B cell (primary cell): Measurements from ENCODE around the gene ZNF688. TPM values are rescaled to one million over a fixed set of nuclear protein-coding genes. Genes with fewer than 3 reads are reported as not detected.

Source experiments
- ATAC-seq: fragments of 200-7000 bp; cut with Tn5 transposase; one replicate; pipeline ENCODE4 v1.10.0; 2021; ENCODE audit warnings: low read depth, mild to moderate bottlenecking, moderate number of reproducible peaks, moderate library complexity
- CTCF ChIA-PET: fragments of 350-600 bp; sonication (Branson Sonifier 250); formaldehyde crosslinking; loops from one replicate; lab custom pipeline; 2021; ENCODE audit warnings: antibody characterized with exemption, inconsistent platforms; lab: Charles Lee
- POLR2A ChIA-PET: fragments of 350-600 bp; sonication (Branson Sonifier 250); formaldehyde crosslinking; loops from one replicate; lab custom pipeline; 2021; ENCODE audit warnings: antibody characterized with exemption; lab: Charles Lee
- DNase-seq: peaks from one replicate; pipeline ENCODE4 v3.0.0; 2013
- H2AFZ ChIP-seq: 2 replicates; pipeline ENCODE4 v1.6.1; 2012; ENCODE audit warnings: mild to moderate bottlenecking, low read depth, low read length; ENCODE audit not compliant: insufficient read depth, poor library complexity, severe bottlenecking
- H3K27ac ChIP-seq, 2 donors: 1 replicate in 1 of 2; 2 replicates in 1 of 2; pipeline ENCODE4 v1.5.1; 2012 to 2013; ENCODE audit warnings: low read length in 2 of 2, mild to moderate bottlenecking in 2 of 2, moderate library complexity in 1 of 2
- H3K27me3 ChIP-seq, 4 experiments: fragments of 200-600 bp in 1 of 4; sonication (generic) in 1 of 4; replicated peaks in 1 of 4; 1 replicate in 2 of 4; 2 replicates in 2 of 4; pipeline versions ENCODE4 v1.6.1 to v1.7.0; 2013 to 2016; ENCODE audit warnings: low read length in 3 of 4, mild to moderate bottlenecking in 2 of 4, mixed read lengths in 1 of 4, moderate library complexity in 1 of 4; ENCODE audit not compliant: insufficient read depth in 4 of 4, control insufficient read depth in 3 of 4; ENCODE audit errors: control extremely low read depth in 1 of 4
- H3K36me3 ChIP-seq, 2 experiments: replicated peaks in 1 of 2; 1 replicate in 1 of 2; 2 replicates in 1 of 2; pipeline versions ENCODE4 v1.6.1 to v1.7.1; 2013; ENCODE audit warnings: low read length in 1 of 2; ENCODE audit not compliant: insufficient read depth in 2 of 2, control insufficient read depth in 1 of 2; ENCODE audit errors: control extremely low read depth in 1 of 2, extremely low read depth in 1 of 2
- H3K4me1 ChIP-seq, 2 donors: fragments of 200-600 bp in 1 of 2; sonication (generic) in 1 of 2; 1 replicate in 1 of 2; 2 replicates in 1 of 2; pipeline versions ENCODE4 v1.5.1 to v1.6.1; 2013 to 2017; ENCODE audit warnings: low read length in 2 of 2; ENCODE audit not compliant: control insufficient read depth in 2 of 2, insufficient read depth in 2 of 2
- H3K4me2 ChIP-seq: replicated peaks from 2 replicates; pipeline ENCODE3; 2012; ENCODE audit warnings: mild to moderate bottlenecking, low read depth, low read length; ENCODE audit not compliant: poor library complexity, severe bottlenecking
- H3K4me3 ChIP-seq, 5 experiments: fragments of 200-600 bp in 1 of 5; sonication (generic) in 1 of 5; 1 replicate in 3 of 5; 2 replicates in 2 of 5; pipeline versions ENCODE4 v1.5.1 to v1.7.0; 2011 to 2016; ENCODE audit warnings: low read length in 4 of 5, mild to moderate bottlenecking in 4 of 5, low read depth in 2 of 5, control low read depth in 1 of 5, moderate library complexity in 1 of 5; ENCODE audit not compliant: insufficient read depth in 1 of 5; ENCODE audit errors: control extremely low read depth in 1 of 5, extremely low read depth in 1 of 5
- H3K79me2 ChIP-seq: fragments of 200-600 bp; sonication (generic); one replicate; pipeline ENCODE4 v1.6.0; 2016; ENCODE audit warnings: low read length; ENCODE audit not compliant: control insufficient read depth, insufficient read depth
- H3K9ac ChIP-seq: fragments of 200-600 bp; sonication (generic); 2 replicates; pipeline ENCODE4 v1.6.1; 2017; ENCODE audit warnings: mild to moderate bottlenecking, low read length, moderate library complexity
- H3K9me3 ChIP-seq, 3 donors: one replicate each; pipeline versions ENCODE4 v1.6.1 to v1.7.1; 2013; ENCODE audit warnings: low read length in 2 of 3; ENCODE audit not compliant: control insufficient read depth in 2 of 3, insufficient read depth in 1 of 3; ENCODE audit errors: control extremely low read depth in 1 of 3
- H4K20me1 ChIP-seq: 2 replicates; pipeline ENCODE4 v1.6.0; 2012; ENCODE audit warnings: mild to moderate bottlenecking, low read length; ENCODE audit not compliant: insufficient read depth, control insufficient read depth, poor library complexity, severe bottlenecking
- H3K27ac Mint-ChIP-seq: one replicate; pipeline ENCODE4 v1.8.0; 2021; ENCODE audit warnings: mixed read lengths
- H3K27me3 Mint-ChIP-seq: one replicate; pipeline ENCODE4 v1.8.0; 2021; ENCODE audit warnings: mixed read lengths
- H3K4me1 Mint-ChIP-seq: one replicate; pipeline ENCODE4 v1.8.0; 2021; ENCODE audit warnings: mixed read lengths
- H3K4me3 Mint-ChIP-seq: one replicate; pipeline ENCODE4 v1.8.0; 2021; ENCODE audit warnings: mixed read lengths
- H3K9me3 Mint-ChIP-seq: one replicate; pipeline ENCODE4 v1.8.0; 2022; ENCODE audit warnings: mixed read lengths; ENCODE audit not compliant: insufficient read depth
- CTCF ChIP-seq: fragments of 200-600 bp; IDR thresholded peaks from one replicate; pipeline ENCODE4 v1.8.0; 2022; ENCODE audit warnings: antibody characterized with exemption, mild to moderate bottlenecking
- EZH2 ChIP-seq: IDR thresholded peaks from 2 replicates; pipeline ENCODE4 v1.6.1; 2012; ENCODE audit warnings: borderline replicate concordance, low read depth, mild to moderate bottlenecking, moderate library complexity, low read length; ENCODE audit not compliant: insufficient read depth, poor library complexity, severe bottlenecking
- WGBS: methylation state at CpG from one replicate; pipeline ENCODE4 v1.1.5; 2013; ENCODE audit warnings: missing lambda C conversion rate; ENCODE audit not compliant: insufficient coverage; 5-methylcytosine and 5-hydroxymethylcytosine counted together
- intact Hi-C: fragments of 100-400 bp; cut with micrococcal nuclease; formaldehyde crosslinking; loops from one replicate; pipeline ENCODE4 v1.10.0; 2022
- polyA plus RNA-seq: library from polyadenylated mRNA; depleted of rRNA; stranded (reverse); fragments of >200 nt; gene quantifications from 2 replicates; pipeline ENCODE4 v1.2.3, GENCODE V29; 2012
- total RNA-seq, 2 donors: library from RNA; stranded (reverse); fragments of 120-200 nt in 1 of 2; gene quantifications; 1 replicate in 1 of 2; 2 replicates in 1 of 2; pipeline versions ENCODE4 v1.2.3 to v1.2.4, GENCODE V29; 2013 to 2022

Gene ZNF688
- total and polyA plus RNA-seq, 2 donors (not counting 1 experiment from before 2014, with no cell fraction given), result 20.6 to 23.1 TPM

- H3K9me3 Mint-ChIP-seq, result no peaks in the 10 kb centered on the region
- H3K4me3 Mint-ChIP-seq, result no peak overlapping the region
- H3K4me1 ChIP-seq, result peaks cover 6 to 17% of the 10 kb centered on the region in 2 donors
- TF ChIP-seq EZH2 (no peak), CTCF (no peak)
- no peak overlapping the region for H3K9ac ChIP-seq
- no peaks in the 10 kb centered on the region for H3K9me3 ChIP-seq
- CTCF ChIA-PET, result interaction anchor here (0.7 kb wide), 1 partner anchor 54 kb away, joined by 3 read pairs; no protein-coding TSS in a partner anchor
- H3K4me1 Mint-ChIP-seq, result peaks cover 23% of the 10 kb centered on the region
- no peak for ATAC-seq
- DNase-seq, result no peak
- H3K27ac ChIP-seq, result peak overlapping the region in 1 of 2 donors; percentile 35
- H3K36me3 ChIP-seq, result peaks cover 0 to 17% of the 10 kb centered on the region in 2 experiments
- no peak overlapping the region for H2AFZ ChIP-seq
- POLR2A ChIA-PET, result interaction anchor here (0.7 kb wide), 1 partner anchor 89 kb away, joined by 3 read pairs; no protein-coding TSS in a partner anchor
- intact Hi-C loops, result no loop called here
- no peaks in the 10 kb centered on the region for H4K20me1 ChIP-seq
- H3K27ac Mint-ChIP-seq, result peak overlapping the region; percentile 41
- H3K79me2 ChIP-seq, result peaks cover 75% of the 10 kb centered on the region
- H3K4me3 ChIP-seq, result no peak overlapping the region
- no peak overlapping the region for H3K4me2 ChIP-seq
- H3K27me3 Mint-ChIP-seq, result no peaks in the 10 kb centered on the region
- 93% methylated on average over 4 of the region's 4 CpGs for WGBS
- no peaks in the 10 kb centered on the region for H3K27me3 ChIP-seq
Observed at GRCh38 chr16:30552956-30553355, 18.6 kb downstream of the ZNF688 start.

DNA sequence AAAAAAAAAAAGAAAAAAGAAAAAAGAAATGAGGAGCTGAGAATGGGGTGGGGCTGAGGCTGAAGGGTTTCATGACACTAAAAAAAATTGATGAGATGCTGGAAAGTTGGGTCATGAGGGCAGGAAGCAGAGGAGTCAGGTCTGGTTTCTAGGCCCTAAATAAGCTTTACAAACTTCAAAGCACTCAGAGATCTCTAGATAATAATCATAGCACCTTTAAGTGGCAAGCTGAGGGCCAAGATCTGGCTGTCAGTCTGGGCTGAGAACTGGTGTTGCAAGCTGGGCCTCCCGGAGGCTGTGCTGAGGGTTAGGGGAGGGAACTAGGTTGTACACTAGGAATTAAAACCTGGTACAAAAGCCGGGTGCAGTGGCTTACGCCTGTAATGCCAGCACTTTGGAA, 19.7 kb downstream of the ZNF688 start:
- TF ChIP-seq CTCF (no peak), EZH2 (no peak)
- Mint-ChIP-seq H3K4me1 (peaks cover 23% of the 10 kb centered on the region), H3K27me3 (no peaks in the 10 kb centered on the region), H3K27ac (no peak overlapping the region), H3K9me3 (no peaks in the 10 kb centered on the region), H3K4me3 (no peak overlapping the region)
- ATAC-seq, result no peak
- Histone ChIP-seq H3K4me2 (no peak overlapping the region), H2AFZ (no peak overlapping the region), H3K27ac (no peak overlapping the region), H3K79me2 (peaks cover 77% of the 10 kb centered on the region), H4K20me1 (no peaks in the 10 kb centered on the region), H3K4me3 (no peak overlapping the region), H3K9me3 (no peaks in the 10 kb centered on the region), H3K36me3 (peaks cover 0 to 17% of the 10 kb centered on the region in 2 experiments), H3K9ac (no peak overlapping the region), H3K27me3 (no peaks in the 10 kb centered on the region), H3K4me1 (peaks cover 0 to 9% of the 10 kb centered on the region in 2 donors)
- POLR2A ChIA-PET, result no interaction called here
- intact Hi-C loops, result no loop called here
- DNase-seq, result no peak
- CTCF ChIA-PET, result no interaction called here
- 100% methylated on average over 3 of the region's 3 CpGs for WGBS
